OCI-LY3 (cell line): ENCODE data around the gene HCN2.

Experiments
- CTCF ChIP-seq: fragments of 200-600, 300-600 bp; sonication (generic); IDR thresholded peaks from 2 replicates; pipeline ENCODE4 v1.5.1; 2014; ENCODE audit warnings: antibody characterized with exemption, low read length, low read depth
- EZH2phosphoT487 ChIP-seq: fragments of 200-600 bp; shearing (Covaris generic); IDR thresholded peaks from 2 replicates; pipeline ENCODE4 v1.6.1; 2018; ENCODE audit warnings: antibody characterized with exemption, mixed run types, low read depth

DNA sequence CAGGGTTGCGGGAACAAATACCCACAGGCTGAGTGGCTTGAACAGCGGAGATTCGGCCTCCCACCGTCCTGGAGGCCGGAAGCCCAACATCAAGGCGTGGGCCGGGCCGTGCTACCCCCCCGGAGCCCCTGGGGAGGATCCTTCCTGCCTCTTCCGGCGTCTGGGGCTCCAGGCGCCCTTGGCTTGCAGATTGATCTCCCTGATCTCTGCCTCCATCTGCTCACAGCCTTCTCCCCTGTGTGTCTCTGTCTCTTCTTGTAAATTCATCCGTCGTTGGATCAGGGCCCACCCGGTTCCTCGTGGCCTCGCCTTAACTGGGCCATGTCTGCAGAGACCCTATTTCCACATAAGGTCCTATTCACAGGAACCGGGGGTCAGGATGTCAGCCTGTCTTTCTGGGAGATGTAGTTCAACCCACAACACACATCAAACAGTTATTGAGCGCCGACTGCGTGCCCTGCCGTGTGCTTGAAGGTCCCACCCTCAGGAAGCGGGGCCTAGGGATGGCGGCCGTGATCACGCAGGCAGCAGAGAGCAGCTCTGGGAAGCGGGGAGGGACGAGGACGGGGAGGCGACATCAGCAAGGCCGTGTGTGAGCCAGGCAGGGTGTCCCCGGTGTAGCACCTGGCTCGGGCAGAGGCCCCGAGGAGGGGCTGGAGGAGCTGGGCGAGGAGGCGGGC is 21.3 kb downstream of the HCN2 start:
- TF ChIP-seq CTCF (no peak), EZH2phosphoT487 (no peak)
